Measurements from ENCODE around the gene TTC7B. TPM values are rescaled to one million over a fixed set of nuclear protein-coding genes. Genes with fewer than 3 reads are reported as not detected.

The TTC7B gene
- total and polyA plus RNA-seq, 2 of the 13 experiments (the other 11 are each of a cell fraction or from before 2014, with no cell fraction given) = 1.3 to 3.2 TPM

DNA sequence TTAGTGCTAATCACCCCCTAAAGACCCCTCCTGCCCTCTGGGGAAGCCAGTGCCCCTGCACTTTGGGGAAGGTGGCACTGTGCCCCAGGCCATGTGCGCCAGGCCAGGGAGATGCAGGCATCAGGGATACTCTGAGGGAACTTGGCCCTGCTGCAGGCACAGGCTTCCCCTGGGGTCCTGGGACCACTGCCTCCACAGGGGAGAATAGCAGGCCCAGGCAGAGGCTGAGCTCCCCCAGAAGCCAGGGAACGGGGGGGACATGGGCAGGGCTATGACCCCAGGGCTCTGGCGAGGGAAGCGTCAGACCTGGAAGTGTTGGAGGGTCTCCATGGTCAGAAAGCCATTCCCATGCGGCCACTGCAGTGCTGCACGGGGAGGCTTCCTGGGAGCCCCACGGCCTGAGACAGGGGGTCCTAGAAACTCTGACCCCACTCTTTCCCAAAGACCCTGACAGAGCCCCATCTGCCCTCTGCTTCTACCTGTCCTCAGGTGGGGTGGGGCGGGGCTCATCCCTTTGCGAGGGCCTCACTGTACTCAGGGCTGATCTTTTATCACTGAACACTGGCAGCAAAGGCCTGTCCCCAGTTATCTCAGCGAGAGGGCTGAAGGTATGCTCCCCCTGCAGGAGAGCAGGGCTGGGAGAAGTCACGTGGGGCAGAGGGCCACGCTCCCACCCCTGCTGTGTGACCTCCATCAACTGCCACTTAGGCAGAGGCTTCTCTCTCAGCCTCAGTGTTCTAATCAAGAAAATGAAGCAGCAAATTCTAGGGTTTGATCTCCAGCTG, 259.4 kb downstream of the TTC7B start (continued):
- TF ChIP-seq, protein P1, sequence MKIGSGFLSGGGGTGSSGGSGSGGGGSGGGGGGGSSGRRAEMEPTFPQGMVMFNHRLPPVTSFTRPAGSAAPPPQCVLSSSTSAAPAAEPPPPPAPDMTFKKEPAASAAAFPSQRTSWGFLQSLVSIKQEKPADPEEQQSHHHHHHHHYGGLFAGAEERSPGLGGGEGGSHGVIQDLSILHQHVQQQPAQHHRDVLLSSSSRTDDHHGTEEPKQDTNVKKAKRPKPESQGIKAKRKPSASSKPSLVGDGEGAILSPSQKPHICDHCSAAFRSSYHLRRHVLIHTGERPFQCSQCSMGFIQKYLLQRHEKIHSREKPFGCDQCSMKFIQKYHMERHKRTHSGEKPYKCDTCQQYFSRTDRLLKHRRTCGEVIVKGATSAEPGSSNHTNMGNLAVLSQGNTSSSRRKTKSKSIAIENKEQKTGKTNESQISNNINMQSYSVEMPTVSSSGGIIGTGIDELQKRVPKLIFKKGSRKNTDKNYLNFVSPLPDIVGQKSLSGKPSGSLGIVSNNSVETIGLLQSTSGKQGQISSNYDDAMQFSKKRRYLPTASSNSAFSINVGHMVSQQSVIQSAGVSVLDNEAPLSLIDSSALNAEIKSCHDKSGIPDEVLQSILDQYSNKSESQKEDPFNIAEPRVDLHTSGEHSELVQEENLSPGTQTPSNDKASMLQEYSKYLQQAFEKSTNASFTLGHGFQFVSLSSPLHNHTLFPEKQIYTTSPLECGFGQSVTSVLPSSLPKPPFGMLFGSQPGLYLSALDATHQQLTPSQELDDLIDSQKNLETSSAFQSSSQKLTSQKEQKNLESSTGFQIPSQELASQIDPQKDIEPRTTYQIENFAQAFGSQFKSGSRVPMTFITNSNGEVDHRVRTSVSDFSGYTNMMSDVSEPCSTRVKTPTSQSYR (CRISPR knock-in tag; IDR thresholded peaks at IDR 0.05; ENCODE audit: borderline replicate concordance) = no peak
- TF ChIP-seq KDM5A (IDR thresholded peaks at IDR 0.05; ENCODE audit: borderline replicate concordance, low read length) (no peak), STAG1 (CRISPR knock-in tag; IDR thresholded peaks at IDR 0.05) (0 out of 2 replicates have a peak, but pooled peaks have one; percentile 21), ZNF235 (CRISPR knock-in tag; IDR thresholded peaks at IDR 0.05; ENCODE audit: borderline replicate concordance) (no peak), JUND (CRISPR knock-in tag; IDR thresholded peaks at IDR 0.05) (no peak), EED (CRISPR knock-in tag; IDR thresholded peaks at IDR 0.05) (no peak), ZNF329 (CRISPR knock-in tag; IDR thresholded peaks at IDR 0.05; ENCODE audit: low read depth) (no peak), SP2 (CRISPR knock-in tag; IDR thresholded peaks at IDR 0.05) (no peak), ZBTB3 (CRISPR knock-in tag; IDR thresholded peaks at IDR 0.05; ENCODE audit: borderline replicate concordance, low read depth) (no peak), ZNF780A (CRISPR knock-in tag; IDR thresholded peaks at IDR 0.05) (no peak), PHF20 (CRISPR knock-in tag; IDR thresholded peaks at IDR 0.05) (no peak), ZNF337 (CRISPR knock-in tag; IDR thresholded peaks at IDR 0.05; ENCODE audit: borderline replicate concordance, low read depth) (no peak)
- TF ChIP-seq, protein P2, sequence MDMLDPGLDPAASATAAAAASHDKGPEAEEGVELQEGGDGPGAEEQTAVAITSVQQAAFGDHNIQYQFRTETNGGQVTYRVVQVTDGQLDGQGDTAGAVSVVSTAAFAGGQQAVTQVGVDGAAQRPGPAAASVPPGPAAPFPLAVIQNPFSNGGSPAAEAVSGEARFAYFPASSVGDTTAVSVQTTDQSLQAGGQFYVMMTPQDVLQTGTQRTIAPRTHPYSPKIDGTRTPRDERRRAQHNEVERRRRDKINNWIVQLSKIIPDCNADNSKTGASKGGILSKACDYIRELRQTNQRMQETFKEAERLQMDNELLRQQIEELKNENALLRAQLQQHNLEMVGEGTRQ (IDR thresholded peaks at IDR 0.05; ENCODE audit: low read depth, low read length) = peak; percentile 68
- TF ChIP-seq, protein P2 (CRISPR knock-in tag; IDR thresholded peaks at IDR 0.05; ENCODE audit: borderline replicate concordance) = peak; percentile 68; the same call in 1 of the 2 replicates
- TF ChIP-seq, protein P3, sequence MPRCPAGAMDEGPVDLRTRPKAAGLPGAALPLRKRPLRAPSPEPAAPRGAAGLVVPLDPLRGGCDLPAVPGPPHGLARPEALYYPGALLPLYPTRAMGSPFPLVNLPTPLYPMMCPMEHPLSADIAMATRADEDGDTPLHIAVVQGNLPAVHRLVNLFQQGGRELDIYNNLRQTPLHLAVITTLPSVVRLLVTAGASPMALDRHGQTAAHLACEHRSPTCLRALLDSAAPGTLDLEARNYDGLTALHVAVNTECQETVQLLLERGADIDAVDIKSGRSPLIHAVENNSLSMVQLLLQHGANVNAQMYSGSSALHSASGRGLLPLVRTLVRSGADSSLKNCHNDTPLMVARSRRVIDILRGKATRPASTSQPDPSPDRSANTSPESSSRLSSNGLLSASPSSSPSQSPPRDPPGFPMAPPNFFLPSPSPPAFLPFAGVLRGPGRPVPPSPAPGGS (CRISPR knock-in tag; IDR thresholded peaks at IDR 0.05) = no peak
- TF ChIP-seq, protein P4, sequence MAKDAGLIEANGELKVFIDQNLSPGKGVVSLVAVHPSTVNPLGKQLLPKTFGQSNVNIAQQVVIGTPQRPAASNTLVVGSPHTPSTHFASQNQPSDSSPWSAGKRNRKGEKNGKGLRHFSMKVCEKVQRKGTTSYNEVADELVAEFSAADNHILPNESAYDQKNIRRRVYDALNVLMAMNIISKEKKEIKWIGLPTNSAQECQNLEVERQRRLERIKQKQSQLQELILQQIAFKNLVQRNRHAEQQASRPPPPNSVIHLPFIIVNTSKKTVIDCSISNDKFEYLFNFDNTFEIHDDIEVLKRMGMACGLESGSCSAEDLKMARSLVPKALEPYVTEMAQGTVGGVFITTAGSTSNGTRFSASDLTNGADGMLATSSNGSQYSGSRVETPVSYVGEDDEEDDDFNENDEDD (CRISPR knock-in tag; IDR thresholded peaks at IDR 0.05; ENCODE audit: borderline replicate concordance) = no peak
